Neutrophil (primary cell): ENCODE measurements around the gene SLC23A3.

Experiments
- H3K27ac ChIP-seq: fragments of 200-600 bp; sonication (generic); 2 replicates; pipeline ENCODE4 v1.5.1; 2016; ENCODE audit warnings: mild to moderate bottlenecking, moderate library complexity
- H3K27me3 ChIP-seq: fragments of 200-600 bp; sonication (generic); 2 replicates; pipeline ENCODE4 v1.6.0; 2016; ENCODE audit warnings: mild to moderate bottlenecking
- H3K36me3 ChIP-seq: fragments of 200-600 bp; sonication (generic); 2 replicates; pipeline ENCODE4 v1.5.1; 2017
- H3K4me1 ChIP-seq, 2 experiments: fragments of 200-600 bp in 1 of 2; sonication (generic) in 1 of 2; 1 replicate in 1 of 2; 2 replicates in 1 of 2; pipeline versions ENCODE4 v1.5.1 to v1.6.1; 2013 to 2016; ENCODE audit warnings: low read depth in 1 of 2, low read length in 1 of 2, mild to moderate bottlenecking in 1 of 2, moderate library complexity in 1 of 2; ENCODE audit not compliant: control insufficient read depth in 1 of 2, insufficient read depth in 1 of 2
- H3K4me3 ChIP-seq, 2 experiments: fragments of 200-600 bp in 1 of 2; sonication (generic) in 1 of 2; 1 replicate in 1 of 2; 2 replicates in 1 of 2; pipeline ENCODE4 v1.5.1; 2013 to 2016; ENCODE audit warnings: low read depth in 1 of 2, low read length in 1 of 2, mild to moderate bottlenecking in 1 of 2, moderate library complexity in 1 of 2
- H3K9me3 ChIP-seq: fragments of 200-600 bp; sonication (generic); 2 replicates; pipeline ENCODE4 v1.5.1; 2016
- CTCF ChIP-seq: fragments of 200-600 bp; sonication (generic); IDR thresholded peaks from 2 replicates; pipeline ENCODE4 v1.5.1; 2016; ENCODE audit warnings: antibody characterized with exemption

The SLC23A3 gene

GRCh38 chr2:219140722-219141121 is 29.1 kb downstream of the SLC23A3 start:
- H3K36me3 ChIP-seq = peaks cover 9% of the 10 kb centered on the region
- no peak for TF ChIP-seq CTCF

GRCh38 chr2:219133976-219134375 is 35.9 kb downstream of the SLC23A3 start:
- no peak for TF ChIP-seq CTCF
- peaks cover 0 to 3% of the 10 kb centered on the region in 2 experiments for H3K4me1 ChIP-seq
- no peak overlapping the region for H3K4me3 ChIP-seq
- H3K27me3 ChIP-seq = no peaks in the 10 kb centered on the region
- no peak overlapping the region for H3K27ac ChIP-seq
- no peaks in the 10 kb centered on the region for H3K36me3 ChIP-seq
- H3K9me3 ChIP-seq = no peaks in the 10 kb centered on the region

More at GRCh38 chr2:219140722-219141121, 29.1 kb downstream of the SLC23A3 start:
- Histone ChIP-seq H3K4me3 (no peak overlapping the region), H3K27ac (no peak overlapping the region), H3K27me3 (no peaks in the 10 kb centered on the region), H3K9me3 (no peaks in the 10 kb centered on the region), H3K4me1 (no peaks in the 10 kb centered on the region)

GRCh38 chr2:219131744-219132143 is 38.1 kb downstream of the SLC23A3 start:
- Histone ChIP-seq H3K9me3 (no peaks in the 10 kb centered on the region), H3K27me3 (no peaks in the 10 kb centered on the region), H3K27ac (no peak overlapping the region), H3K36me3 (no peaks in the 10 kb centered on the region), H3K4me3 (no peak overlapping the region), H3K4me1 (peaks cover 0 to 3% of the 10 kb centered on the region in 2 experiments)
- TF ChIP-seq CTCF = no peak

GRCh38 chr2:219131327-219131726 is 38.5 kb downstream of the SLC23A3 start:
- Histone ChIP-seq H3K27ac (no peak overlapping the region), H3K4me3 (no peak overlapping the region), H3K9me3 (no peaks in the 10 kb centered on the region), H3K4me1 (peaks cover 0 to 3% of the 10 kb centered on the region in 2 experiments), H3K36me3 (no peaks in the 10 kb centered on the region), H3K27me3 (no peaks in the 10 kb centered on the region)
- no peak for TF ChIP-seq CTCF

- no peak for TF ChIP-seq CTCF
- Histone ChIP-seq H3K9me3 (no peaks in the 10 kb centered on the region), H3K27me3 (no peaks in the 10 kb centered on the region), H3K27ac (no peak overlapping the region), H3K36me3 (no peaks in the 10 kb centered on the region), H3K4me1 (peaks cover 0 to 3% of the 10 kb centered on the region in 2 experiments), H3K4me3 (no peak overlapping the region)
Observed at GRCh38 chr2:219129589-219129988, 40.2 kb downstream of the SLC23A3 start.

- no peak overlapping the region for H3K4me3 ChIP-seq
- no peaks in the 10 kb centered on the region for H3K4me1 ChIP-seq
- H3K27me3 ChIP-seq = no peaks in the 10 kb centered on the region
- H3K36me3 ChIP-seq = no peaks in the 10 kb centered on the region
- no peak overlapping the region for H3K27ac ChIP-seq
- TF ChIP-seq CTCF = no peak
- no peaks in the 10 kb centered on the region for H3K9me3 ChIP-seq
Observed at GRCh38 chr2:219128396-219128795, 41.4 kb downstream of the SLC23A3 start.
